Loucy (cell line): Measurements from ENCODE around the gene IGF2BP3.

Experiments used
- EZH2phosphoT487 ChIP-seq: fragments of 200-600 bp; IDR thresholded peaks from 2 replicates; pipeline ENCODE4 v1.6.1; 2018; ENCODE audit warnings: antibody characterized with exemption, mild to moderate bottlenecking, moderate library complexity, borderline replicate concordance
- TF ChIP-seq, protein P1 (sequence below): fragments of 200-600 bp; sonication (generic); conservative IDR thresholded peaks from 2 replicates; pipeline ENCODE4 v1.5.1; 2014; ENCODE audit warnings: mild to moderate bottlenecking, antibody characterized with exemption, low read length

GRCh38 chr7:23350466-23350865, 119.8 kb downstream of the IGF2BP3 start:
- TF ChIP-seq, protein P1, sequence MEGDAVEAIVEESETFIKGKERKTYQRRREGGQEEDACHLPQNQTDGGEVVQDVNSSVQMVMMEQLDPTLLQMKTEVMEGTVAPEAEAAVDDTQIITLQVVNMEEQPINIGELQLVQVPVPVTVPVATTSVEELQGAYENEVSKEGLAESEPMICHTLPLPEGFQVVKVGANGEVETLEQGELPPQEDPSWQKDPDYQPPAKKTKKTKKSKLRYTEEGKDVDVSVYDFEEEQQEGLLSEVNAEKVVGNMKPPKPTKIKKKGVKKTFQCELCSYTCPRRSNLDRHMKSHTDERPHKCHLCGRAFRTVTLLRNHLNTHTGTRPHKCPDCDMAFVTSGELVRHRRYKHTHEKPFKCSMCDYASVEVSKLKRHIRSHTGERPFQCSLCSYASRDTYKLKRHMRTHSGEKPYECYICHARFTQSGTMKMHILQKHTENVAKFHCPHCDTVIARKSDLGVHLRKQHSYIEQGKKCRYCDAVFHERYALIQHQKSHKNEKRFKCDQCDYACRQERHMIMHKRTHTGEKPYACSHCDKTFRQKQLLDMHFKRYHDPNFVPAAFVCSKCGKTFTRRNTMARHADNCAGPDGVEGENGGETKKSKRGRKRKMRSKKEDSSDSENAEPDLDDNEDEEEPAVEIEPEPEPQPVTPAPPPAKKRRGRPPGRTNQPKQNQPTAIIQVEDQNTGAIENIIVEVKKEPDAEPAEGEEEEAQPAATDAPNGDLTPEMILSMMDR: no peak
- TF ChIP-seq EZH2phosphoT487: no peak
